GM12873 (cell line): ENCODE data around the gene TACC2.

Experiments
- TF ChIP-seq, protein P1 (sequence below): IDR thresholded peaks from 2 replicates; pipeline ENCODE4 v1.5.1; 2012; ENCODE audit warnings: low read depth, mild to moderate bottlenecking, moderate library complexity, low read length, control low read depth; ENCODE audit not compliant: insufficient read depth; ENCODE audit errors: missing control alignments

The TACC2 gene

DNA sequence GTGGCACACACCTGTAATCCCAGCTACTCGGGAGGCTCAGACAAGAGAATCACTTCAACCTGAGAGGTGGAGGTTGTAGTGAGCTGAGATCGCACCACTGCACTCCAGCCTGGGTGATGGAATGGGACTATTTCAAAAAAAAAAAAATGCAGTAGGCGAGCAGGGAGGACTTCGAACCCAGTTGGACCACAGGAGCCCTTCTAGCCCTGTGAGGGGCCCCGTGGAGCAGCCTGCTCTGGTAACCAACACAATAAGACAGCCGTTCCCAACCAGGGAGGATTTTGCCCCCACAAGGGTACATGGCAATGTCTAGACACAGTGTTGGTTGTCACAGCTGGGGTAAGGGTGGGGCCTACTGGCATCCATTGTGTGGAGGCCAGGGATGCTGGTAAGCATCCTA, 218.2 kb downstream of the TACC2 start:
- TF ChIP-seq, protein P1, sequence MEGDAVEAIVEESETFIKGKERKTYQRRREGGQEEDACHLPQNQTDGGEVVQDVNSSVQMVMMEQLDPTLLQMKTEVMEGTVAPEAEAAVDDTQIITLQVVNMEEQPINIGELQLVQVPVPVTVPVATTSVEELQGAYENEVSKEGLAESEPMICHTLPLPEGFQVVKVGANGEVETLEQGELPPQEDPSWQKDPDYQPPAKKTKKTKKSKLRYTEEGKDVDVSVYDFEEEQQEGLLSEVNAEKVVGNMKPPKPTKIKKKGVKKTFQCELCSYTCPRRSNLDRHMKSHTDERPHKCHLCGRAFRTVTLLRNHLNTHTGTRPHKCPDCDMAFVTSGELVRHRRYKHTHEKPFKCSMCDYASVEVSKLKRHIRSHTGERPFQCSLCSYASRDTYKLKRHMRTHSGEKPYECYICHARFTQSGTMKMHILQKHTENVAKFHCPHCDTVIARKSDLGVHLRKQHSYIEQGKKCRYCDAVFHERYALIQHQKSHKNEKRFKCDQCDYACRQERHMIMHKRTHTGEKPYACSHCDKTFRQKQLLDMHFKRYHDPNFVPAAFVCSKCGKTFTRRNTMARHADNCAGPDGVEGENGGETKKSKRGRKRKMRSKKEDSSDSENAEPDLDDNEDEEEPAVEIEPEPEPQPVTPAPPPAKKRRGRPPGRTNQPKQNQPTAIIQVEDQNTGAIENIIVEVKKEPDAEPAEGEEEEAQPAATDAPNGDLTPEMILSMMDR = no peak

DNA sequence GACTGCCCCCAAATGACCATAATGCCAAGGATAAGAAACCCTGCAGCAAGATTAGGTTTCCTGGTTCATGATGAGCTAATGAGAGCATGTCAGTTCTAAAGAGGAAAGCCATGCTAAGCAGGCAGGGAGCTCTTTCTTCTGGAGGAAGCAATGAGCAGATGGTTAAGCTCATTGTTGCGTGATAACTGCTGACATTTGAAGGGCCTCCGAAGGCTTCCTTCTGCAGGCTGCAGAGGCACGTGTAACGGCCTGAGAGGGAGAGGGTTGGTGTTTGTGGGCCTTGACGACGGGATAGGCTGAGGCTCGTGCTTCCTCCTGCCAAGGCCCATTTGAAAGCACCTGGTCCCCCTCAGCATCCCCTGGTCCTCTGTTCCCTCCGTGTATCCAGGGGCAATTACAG, 218.6 kb downstream of the TACC2 start:
- TF ChIP-seq, protein P1 = no peak

GRCh38 chr10:122208571-122209430, 219.8 kb downstream of the TACC2 start:
- TF ChIP-seq, protein P1 = no peak

- TF ChIP-seq, protein P1 = no peak
Measured at GRCh38 chr10:122210481-122211265, 221.7 kb downstream of the TACC2 start.

GRCh38 chr10:122213364-122213763, 224.4 kb downstream of the TACC2 start:
- TF ChIP-seq, protein P1 = no peak

- TF ChIP-seq, protein P1 = no peak
Measured at GRCh38 chr10:122213766-122214165, 224.8 kb downstream of the TACC2 start.

DNA sequence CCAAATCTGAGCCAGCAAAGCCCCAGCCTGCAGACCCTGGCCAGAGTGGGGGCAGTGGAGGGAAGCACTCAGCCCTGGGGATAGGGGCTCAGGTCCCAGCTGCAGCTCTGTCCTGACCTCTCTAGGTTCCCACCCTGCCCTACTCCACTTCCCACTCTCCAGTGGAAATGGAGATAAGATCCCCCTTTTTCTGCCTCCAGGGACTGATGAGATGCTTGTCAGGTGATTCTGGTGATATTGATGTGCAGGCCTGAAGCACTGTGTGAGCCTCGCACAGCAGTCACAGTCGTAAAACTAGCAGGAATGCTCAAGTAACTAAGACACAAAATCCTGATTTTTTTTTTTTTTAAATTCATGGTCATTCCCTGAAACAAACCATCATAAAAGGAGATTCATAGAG, 227.1 kb downstream of the TACC2 start:
- TF ChIP-seq, protein P1 = no peak
